Stimulated activated naive CD8-positive, alpha-beta T cell treated with anti-CD3 and anti-CD28 coated beads, Interleukin-15, Interleukin-2, amounts not matched to agents 100 ng/mL and 50 ng/mL, for 24 hours (primary cell): ENCODE results near the gene DUOX2.

Source experiments
- H3K27ac Mint-ChIP-seq: one replicate; pipeline ENCODE4 v1.8.0; 2021; ENCODE audit warnings: mild to moderate bottlenecking, mixed read lengths
- H3K27me3 Mint-ChIP-seq: one replicate; pipeline ENCODE4 v1.8.0; 2021; ENCODE audit warnings: mixed read lengths
- H3K36me3 Mint-ChIP-seq: one replicate; pipeline ENCODE4 v1.8.0; 2021; ENCODE audit warnings: low read depth, mixed read lengths
- H3K4me1 Mint-ChIP-seq: one replicate; pipeline ENCODE4 v1.8.0; 2021; ENCODE audit warnings: low read depth, mixed read lengths
- H3K4me3 Mint-ChIP-seq: one replicate; pipeline ENCODE4 v1.8.0; 2021; ENCODE audit warnings: mild to moderate bottlenecking, mixed read lengths
- H3K9me3 Mint-ChIP-seq: one replicate; pipeline ENCODE4 v1.8.0; 2021; ENCODE audit warnings: mixed read lengths

The DUOX2 gene

GRCh38 chr15:45102226-45102625 is 11.7 kb downstream of the DUOX2 start:
- Mint-ChIP-seq H3K4me3 (no peak overlapping the region), H3K4me1 (no peaks in the 10 kb centered on the region), H3K9me3 (no peaks in the 10 kb centered on the region), H3K27ac (no peak overlapping the region), H3K36me3 (no peaks in the 10 kb centered on the region), H3K27me3 (peaks cover 6% of the 10 kb centered on the region)

GRCh38 chr15:45101749-45102148 is 12.2 kb downstream of the DUOX2 start:
- Mint-ChIP-seq H3K4me1 (no peaks in the 10 kb centered on the region), H3K4me3 (no peak overlapping the region), H3K27me3 (peaks cover 3% of the 10 kb centered on the region), H3K27ac (no peak overlapping the region), H3K9me3 (no peaks in the 10 kb centered on the region), H3K36me3 (no peaks in the 10 kb centered on the region)

GRCh38 chr15:45100884-45101625 is 12.9 kb downstream of the DUOX2 start:
- Mint-ChIP-seq H3K4me1 (no peaks in the 10 kb centered on the region), H3K27me3 (no peaks in the 10 kb centered on the region), H3K36me3 (no peaks in the 10 kb centered on the region), H3K4me3 (no peak overlapping the region), H3K9me3 (no peaks in the 10 kb centered on the region), H3K27ac (no peak overlapping the region)

- H3K27ac Mint-ChIP-seq, result no peak overlapping the region
- H3K36me3 Mint-ChIP-seq, result no peaks in the 10 kb centered on the region
- H3K9me3 Mint-ChIP-seq, result no peaks in the 10 kb centered on the region
- H3K4me3 Mint-ChIP-seq, result no peak overlapping the region
- H3K4me1 Mint-ChIP-seq, result no peaks in the 10 kb centered on the region
- no peaks in the 10 kb centered on the region for H3K27me3 Mint-ChIP-seq
Measured at GRCh38 chr15:45099549-45100165, 14.3 kb downstream of the DUOX2 start.

- Mint-ChIP-seq H3K27me3 (peaks cover 3% of the 10 kb centered on the region), H3K4me3 (no peak overlapping the region), H3K36me3 (no peaks in the 10 kb centered on the region), H3K27ac (no peak overlapping the region), H3K4me1 (no peaks in the 10 kb centered on the region), H3K9me3 (no peaks in the 10 kb centered on the region)
Measured at GRCh38 chr15:45097466-45097865, 16.5 kb downstream of the DUOX2 start.

GRCh38 chr15:45095661-45096060 is 18.3 kb downstream of the DUOX2 start:
- Mint-ChIP-seq H3K27me3 (peaks cover 10% of the 10 kb centered on the region), H3K4me3 (no peak overlapping the region), H3K27ac (no peak overlapping the region), H3K36me3 (no peaks in the 10 kb centered on the region), H3K9me3 (no peaks in the 10 kb centered on the region), H3K4me1 (no peaks in the 10 kb centered on the region)

- Mint-ChIP-seq H3K4me1 (no peaks in the 10 kb centered on the region), H3K27me3 (peaks cover 19% of the 10 kb centered on the region), H3K4me3 (no peak overlapping the region), H3K36me3 (no peaks in the 10 kb centered on the region), H3K27ac (no peak overlapping the region), H3K9me3 (no peaks in the 10 kb centered on the region)
Measured at GRCh38 chr15:45094358-45094730, 19.6 kb downstream of the DUOX2 start.

- no peak overlapping the region for H3K27ac Mint-ChIP-seq
Measured at GRCh38 chr15:45093622-45094357, 20.2 kb downstream of the DUOX2 start.

GRCh38 chr15:45093013-45093412 is 21.0 kb downstream of the DUOX2 start:
- H3K27me3 Mint-ChIP-seq, result peaks cover 26% of the 10 kb centered on the region
- no peaks in the 10 kb centered on the region for H3K4me1 Mint-ChIP-seq
- H3K36me3 Mint-ChIP-seq, result no peaks in the 10 kb centered on the region
- H3K27ac Mint-ChIP-seq, result no peak overlapping the region
- no peak overlapping the region for H3K4me3 Mint-ChIP-seq
- H3K9me3 Mint-ChIP-seq, result no peaks in the 10 kb centered on the region

More at GRCh38 chr15:45093622-45094357, 20.2 kb downstream of the DUOX2 start:
- Mint-ChIP-seq H3K4me1 (no peaks in the 10 kb centered on the region), H3K27me3 (peaks cover 24% of the 10 kb centered on the region), H3K9me3 (no peaks in the 10 kb centered on the region), H3K36me3 (no peaks in the 10 kb centered on the region), H3K4me3 (no peak overlapping the region)

- no peaks in the 10 kb centered on the region for H3K36me3 Mint-ChIP-seq
- H3K4me3 Mint-ChIP-seq, result no peak overlapping the region
- no peak overlapping the region for H3K27ac Mint-ChIP-seq
- no peaks in the 10 kb centered on the region for H3K9me3 Mint-ChIP-seq
- H3K27me3 Mint-ChIP-seq, result peaks cover 34% of the 10 kb centered on the region
- no peaks in the 10 kb centered on the region for H3K4me1 Mint-ChIP-seq
Measured at GRCh38 chr15:45091576-45091975, 22.4 kb downstream of the DUOX2 start.

GRCh38 chr15:45091161-45091560 is 22.8 kb downstream of the DUOX2 start:
- Mint-ChIP-seq H3K27ac (no peak overlapping the region), H3K9me3 (no peaks in the 10 kb centered on the region), H3K4me3 (no peak overlapping the region), H3K27me3 (peaks cover 34% of the 10 kb centered on the region), H3K36me3 (no peaks in the 10 kb centered on the region), H3K4me1 (no peaks in the 10 kb centered on the region)

GRCh38 chr15:45089712-45090373 is 24.1 kb downstream of the DUOX2 start:
- no peak overlapping the region for H3K4me3 Mint-ChIP-seq
- H3K36me3 Mint-ChIP-seq, result no peaks in the 10 kb centered on the region
- H3K4me1 Mint-ChIP-seq, result no peaks in the 10 kb centered on the region
- no peak overlapping the region for H3K27ac Mint-ChIP-seq
- H3K9me3 Mint-ChIP-seq, result no peaks in the 10 kb centered on the region
- peaks cover 41% of the 10 kb centered on the region for H3K27me3 Mint-ChIP-seq

- no peak overlapping the region for H3K4me3 Mint-ChIP-seq
- H3K27ac Mint-ChIP-seq, result no peak overlapping the region
- H3K27me3 Mint-ChIP-seq, result peaks cover 41% of the 10 kb centered on the region
- H3K9me3 Mint-ChIP-seq, result no peaks in the 10 kb centered on the region
- H3K36me3 Mint-ChIP-seq, result no peaks in the 10 kb centered on the region
- H3K4me1 Mint-ChIP-seq, result no peaks in the 10 kb centered on the region
Measured at GRCh38 chr15:45088801-45089711, 24.9 kb downstream of the DUOX2 start.

- H3K36me3 Mint-ChIP-seq, result no peaks in the 10 kb centered on the region
- no peak overlapping the region for H3K4me3 Mint-ChIP-seq
- H3K27me3 Mint-ChIP-seq, result peaks cover 41% of the 10 kb centered on the region
- no peak overlapping the region for H3K27ac Mint-ChIP-seq
- H3K9me3 Mint-ChIP-seq, result no peaks in the 10 kb centered on the region
- H3K4me1 Mint-ChIP-seq, result no peaks in the 10 kb centered on the region
Measured at GRCh38 chr15:45087513-45087912, 26.5 kb downstream of the DUOX2 start.
